A549 treated with GW870086 at 1 μM for 4 hours (cell line): ENCODE data around the gene SERP1. TPM values are rescaled to one million over a fixed set of nuclear protein-coding genes. Genes with fewer than 3 reads are reported as not detected.

Source experiments
- total RNA-seq: library from RNA; stranded (reverse); fragments of 200-300 nt; extraction: Qiagen RNA extraction; gene quantifications from 5 replicates; pipeline ENCODE4 v1.2.3, GENCODE V29; 2022; ENCODE audit warnings: low read depth

SERP1 gene
- 68.8 to 112 TPM (median 96.8 TPM) in 5 replicates for total RNA-seq

DNA sequence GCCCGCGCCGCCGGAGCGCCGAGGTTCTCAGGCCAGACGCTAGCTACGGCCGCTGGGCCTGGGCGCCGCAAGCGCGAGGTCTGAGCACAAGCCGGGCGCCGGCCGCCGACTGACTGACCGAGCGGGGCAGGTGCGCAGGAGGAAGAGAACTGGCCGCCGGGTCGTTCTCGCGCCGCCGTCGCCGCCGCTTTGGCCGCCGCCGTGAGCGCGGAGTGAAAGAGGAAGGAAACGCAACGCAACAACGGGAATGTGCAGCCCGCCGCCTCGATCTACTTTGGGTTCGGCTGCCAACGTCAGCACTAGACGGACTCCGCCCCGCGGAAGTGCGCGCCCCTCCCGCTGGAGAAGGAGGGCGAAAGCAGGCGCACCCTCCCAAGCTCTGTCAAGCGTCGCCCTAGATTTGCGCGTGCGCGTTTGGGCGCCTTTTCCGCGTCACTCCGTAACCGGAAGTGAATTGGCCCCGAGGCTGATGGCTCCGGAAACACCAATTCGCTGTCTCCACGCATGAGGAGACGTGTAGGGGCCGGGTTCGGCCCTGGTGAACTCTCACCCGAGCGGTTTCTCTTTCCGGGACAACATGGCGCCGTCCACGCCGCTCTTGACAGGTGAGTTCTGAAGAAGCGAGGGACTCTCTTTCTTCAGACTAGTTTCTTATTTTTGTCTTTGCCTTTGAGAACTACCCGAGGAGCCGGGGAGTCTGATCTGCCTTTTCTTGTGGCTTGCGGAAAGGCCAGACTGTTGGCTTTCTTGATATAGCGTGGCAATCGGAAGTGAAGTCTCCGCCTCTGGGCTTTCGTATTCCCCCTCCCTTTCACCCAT is at the start of gene SERP1, which contains the start of gene EIF2A:
SERP1 (minus strand) TSS at position 271 of the 819 bp plus-strand sequence. CDS start 361 bp downstream, outside the sequence.
EIF2A (plus strand) TSS at position 562 of the 819 bp plus-strand sequence; CDS start at position 578, 16 bp downstream.

Other genes starting within 250 kb of the SERP1 start
- gene TSC22D2, start 138.2 kb downstream of the SERP1 start, total RNA-seq: 16.6 to 19.0 TPM (median 18.3 TPM) in 5 replicates
- 61.7 to 92.4 TPM (median 71.0 TPM) in 5 replicates for gene EIF2A, start 291 bp upstream of the SERP1 start, total RNA-seq
- 82.3 to 114 TPM (median 107 TPM) in 5 replicates for gene SELENOT, start 56.8 kb upstream of the SERP1 start, total RNA-seq
- gene ERICH6, start 157.4 kb upstream of the SERP1 start, total RNA-seq: 0.06 TPM in 1 of 5 replicates, not detected in the others
- 15.2 to 19.6 TPM (median 18.3 TPM) in 5 replicates for gene SIAH2, start 216.7 kb upstream of the SERP1 start, total RNA-seq